Hepatocyte (in vitro differentiated cells): ENCODE measurements around the gene GRIN2C. TPM values are rescaled to one million over a fixed set of nuclear protein-coding genes. Genes with fewer than 3 reads are reported as not detected.

Experiments used
- DNase-seq: peaks from one replicate; pipeline ENCODE4 v3.0.0-alpha.2; 2016; ENCODE audit warnings: low spot score
- H2AFZ ChIP-seq: fragments of 200-600 bp; sonication (generic); 2 replicates; pipeline ENCODE4 v1.6.0; 2016; ENCODE audit warnings: antibody characterized with exemption, mild to moderate bottlenecking
- H3K27ac ChIP-seq: fragments of 200-600 bp; sonication (generic); 2 replicates; pipeline ENCODE4 v1.5.1; 2016; ENCODE audit warnings: mild to moderate bottlenecking
- H3K27me3 ChIP-seq: fragments of 200-600 bp; sonication (generic); 2 replicates; pipeline ENCODE4 v1.6.1; 2016
- H3K36me3 ChIP-seq: fragments of 200-600 bp; sonication (generic); replicated peaks from 2 replicates; pipeline ENCODE4 v1.5.1; 2016; ENCODE audit warnings: low read depth; ENCODE audit not compliant: insufficient read depth
- H3K4me1 ChIP-seq: fragments of 200-600 bp; sonication (generic); 2 replicates; pipeline ENCODE4 v1.5.1; 2016; ENCODE audit warnings: mild to moderate bottlenecking, moderate library complexity; ENCODE audit not compliant: insufficient read depth
- H3K4me2 ChIP-seq: fragments of 200-600 bp; sonication (generic); 2 replicates; pipeline ENCODE4 v1.6.0; 2016
- H3K4me3 ChIP-seq: fragments of 200-600 bp; sonication (generic); 2 replicates; pipeline ENCODE4 v1.5.1; 2016; ENCODE audit warnings: mild to moderate bottlenecking
- H3K79me2 ChIP-seq: fragments of 200-600 bp; sonication (generic); 2 replicates; pipeline ENCODE4 v1.6.0; 2017; ENCODE audit warnings: mild to moderate bottlenecking
- H3K9me2 ChIP-seq: fragments of 200-600 bp; sonication (generic); replicated peaks from 2 replicates; pipeline ENCODE4 v1.6.0; 2017; ENCODE audit warnings: mild to moderate bottlenecking; ENCODE audit not compliant: insufficient read depth
- H3K9me3 ChIP-seq: fragments of 200-600 bp; sonication (generic); 2 replicates; pipeline ENCODE4 v1.5.1; 2016; ENCODE audit warnings: low read depth, mild to moderate bottlenecking
- H4K20me1 ChIP-seq: fragments of 200-600 bp; sonication (generic); 2 replicates; pipeline ENCODE4 v1.6.0; 2016; ENCODE audit warnings: mild to moderate bottlenecking; ENCODE audit not compliant: insufficient read depth, poor library complexity, severe bottlenecking
- EZH2 ChIP-seq: fragments of 200-600 bp; sonication (generic); IDR thresholded peaks from 2 replicates; pipeline ENCODE4 v1.6.1; 2016; ENCODE audit warnings: antibody characterized with exemption, mild to moderate bottlenecking, borderline replicate concordance
- EZH2phosphoT487 ChIP-seq: fragments of 200-600 bp; sonication (generic); IDR thresholded peaks from one replicate; pipeline ENCODE4 v1.6.1; 2018; ENCODE audit warnings: antibody characterized with exemption, mild to moderate bottlenecking, low read depth, moderate library complexity; ENCODE audit not compliant: unreplicated experiment, severe bottlenecking
- WGBS: methylation state at CpG from one replicate; pipeline ENCODE4 v1.1.6; 2016; ENCODE audit warnings: low lambda C conversion rate; ENCODE audit errors: missing lambda C conversion rate; 5-methylcytosine and 5-hydroxymethylcytosine counted together
- polyA plus RNA-seq: library from polyadenylated mRNA; unstranded; fragments of >200 nt; fragmentation: Nextera tagmentation; extraction: Ambion mirVana; gene quantifications from 2 replicates; pipeline ENCODE4 v1.2.1, GENCODE V29; 2016
- total RNA-seq: library from RNA; depleted of rRNA; stranded (reverse); fragments of >200 nt; gene quantifications from 2 replicates; pipeline ENCODE4 v1.2.3, GENCODE V29; 2014
- TF ChIP-seq, protein P1 (sequence below): fragments of 200-600 bp; sonication (generic); IDR thresholded peaks from 2 replicates; pipeline ENCODE4 v1.5.1; 2016; ENCODE audit warnings: antibody characterized with exemption, mild to moderate bottlenecking; ENCODE audit not compliant: poor library complexity

Gene GRIN2C
- total and polyA plus RNA-seq, 2 experiments from 2014 or later: 0.27 TPM; not detected in 1

DNA sequence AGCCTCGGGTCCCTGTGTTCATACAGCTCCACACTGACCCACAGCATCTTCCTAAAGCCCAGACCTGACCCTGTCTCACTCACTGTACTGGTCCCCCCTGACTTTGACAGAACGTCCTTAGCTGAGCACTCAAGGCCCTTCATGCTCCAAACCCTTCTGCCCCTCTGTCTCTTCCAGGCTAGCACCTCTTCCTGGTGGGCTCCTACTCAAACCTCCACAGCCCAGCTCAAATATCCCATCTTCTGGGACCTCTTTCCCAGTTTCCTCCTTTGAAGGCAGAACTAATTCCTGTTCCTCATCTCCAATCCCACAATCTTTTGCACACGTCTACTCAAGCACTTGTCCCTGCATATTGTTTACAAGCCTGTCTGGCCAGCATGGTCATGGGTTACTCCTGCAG lies 8.8 kb downstream of the GRIN2C start:
- TF ChIP-seq, protein P1, sequence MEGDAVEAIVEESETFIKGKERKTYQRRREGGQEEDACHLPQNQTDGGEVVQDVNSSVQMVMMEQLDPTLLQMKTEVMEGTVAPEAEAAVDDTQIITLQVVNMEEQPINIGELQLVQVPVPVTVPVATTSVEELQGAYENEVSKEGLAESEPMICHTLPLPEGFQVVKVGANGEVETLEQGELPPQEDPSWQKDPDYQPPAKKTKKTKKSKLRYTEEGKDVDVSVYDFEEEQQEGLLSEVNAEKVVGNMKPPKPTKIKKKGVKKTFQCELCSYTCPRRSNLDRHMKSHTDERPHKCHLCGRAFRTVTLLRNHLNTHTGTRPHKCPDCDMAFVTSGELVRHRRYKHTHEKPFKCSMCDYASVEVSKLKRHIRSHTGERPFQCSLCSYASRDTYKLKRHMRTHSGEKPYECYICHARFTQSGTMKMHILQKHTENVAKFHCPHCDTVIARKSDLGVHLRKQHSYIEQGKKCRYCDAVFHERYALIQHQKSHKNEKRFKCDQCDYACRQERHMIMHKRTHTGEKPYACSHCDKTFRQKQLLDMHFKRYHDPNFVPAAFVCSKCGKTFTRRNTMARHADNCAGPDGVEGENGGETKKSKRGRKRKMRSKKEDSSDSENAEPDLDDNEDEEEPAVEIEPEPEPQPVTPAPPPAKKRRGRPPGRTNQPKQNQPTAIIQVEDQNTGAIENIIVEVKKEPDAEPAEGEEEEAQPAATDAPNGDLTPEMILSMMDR: no peak
- TF ChIP-seq EZH2phosphoT487: no peak
- no peak for TF ChIP-seq EZH2
- Histone ChIP-seq H3K9me3 (no peaks in the 10 kb centered on the region), H3K27me3 (peaks cover 54% of the 10 kb centered on the region)

DNA sequence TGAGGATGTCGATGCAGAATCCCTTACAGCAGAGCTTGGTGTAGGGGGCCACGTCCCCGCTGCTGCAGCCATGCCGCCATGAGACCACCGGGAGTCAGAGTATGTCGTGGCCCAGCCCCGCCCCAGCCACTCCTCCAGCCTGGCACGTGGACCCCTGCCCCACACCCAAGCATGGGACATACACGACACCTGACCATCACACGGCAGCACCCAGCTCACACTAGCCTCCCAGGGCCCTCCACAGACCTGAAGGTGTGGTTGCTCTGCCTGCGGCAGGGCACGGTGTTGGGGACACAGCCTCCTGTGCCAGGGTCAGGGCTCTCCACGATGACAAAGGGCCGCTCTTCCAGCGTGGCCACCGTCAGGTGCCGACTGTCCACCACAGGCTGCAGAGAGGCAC lies 9.4 kb downstream of the GRIN2C start:
- H2AFZ ChIP-seq: no peak overlapping the region
- WGBS: 88% methylated on average over 13 of the region's 17 CpGs

More for the DNA sequence above, 8.8 kb downstream of the GRIN2C start:
- Histone ChIP-seq H3K4me2 (no peak overlapping the region), H3K36me3 (no peaks in the 10 kb centered on the region), H3K9me2 (no peaks in the 10 kb centered on the region), H2AFZ (no peak overlapping the region), H4K20me1 (no peaks in the 10 kb centered on the region), H3K4me1 (peaks cover 4% of the 10 kb centered on the region), H3K27ac (no peak overlapping the region), H3K79me2 (no peaks in the 10 kb centered on the region), H3K4me3 (no peak overlapping the region)
- no peak for DNase-seq
- WGBS: 43% methylated on average over 3 of the region's 3 CpGs

GRCh38 chr17:74848656-74849399 lies 10.9 kb downstream of the GRIN2C start:
- H2AFZ ChIP-seq: no peak overlapping the region
- TF ChIP-seq, protein P1: no peak
- TF ChIP-seq EZH2: no peak
- no peaks in the 10 kb centered on the region for H3K9me2 ChIP-seq
- no peaks in the 10 kb centered on the region for H3K36me3 ChIP-seq
- no peak for DNase-seq
- no peaks in the 10 kb centered on the region for H4K20me1 ChIP-seq
- no peak overlapping the region for H3K27ac ChIP-seq
- H3K4me2 ChIP-seq: no peak overlapping the region
- no peak overlapping the region for H3K4me3 ChIP-seq
- peaks cover 4% of the 10 kb centered on the region for H3K4me1 ChIP-seq
- peaks cover 41% of the 10 kb centered on the region for H3K27me3 ChIP-seq
- 79% methylated on average over 9 of the region's 9 CpGs for WGBS
- no peaks in the 10 kb centered on the region for H3K9me3 ChIP-seq
- no peaks in the 10 kb centered on the region for H3K79me2 ChIP-seq

More for the DNA sequence above, 9.4 kb downstream of the GRIN2C start:
- Histone ChIP-seq H3K36me3 (no peaks in the 10 kb centered on the region), H3K4me3 (no peak overlapping the region), H4K20me1 (no peaks in the 10 kb centered on the region), H3K9me2 (no peaks in the 10 kb centered on the region), H3K4me2 (no peak overlapping the region), H3K27me3 (peaks cover 49% of the 10 kb centered on the region), H3K4me1 (peaks cover 4% of the 10 kb centered on the region), H3K9me3 (no peaks in the 10 kb centered on the region), H3K79me2 (no peaks in the 10 kb centered on the region), H3K27ac (no peak overlapping the region)
- TF ChIP-seq, protein P1: no peak
- TF ChIP-seq EZH2 (no peak), EZH2phosphoT487 (no peak)
- no peak for DNase-seq
